Stimulated activated CD8-positive, alpha-beta memory T cell treated with anti-CD3 and anti-CD28 coated beads, Interleukin-4, amount 100 ng/mL, for 4 hours (primary cell): ENCODE measurements around the gene C1orf167.

ENCODE experiments used
- DNase-seq, 2 donors: peaks; one replicate each; pipeline ENCODE4 v3.0.0-alpha.2; 2020; ENCODE audit warnings: low read depth in 2 of 2, low spot score in 1 of 2

C1orf167 gene

GRCh38 chr1:11784993-11785769 lies 23.2 kb downstream of the C1orf167 start:
- no peak for DNase-seq

GRCh38 chr1:11786168-11786567 lies 24.2 kb downstream of the C1orf167 start:
- DNase-seq: no peak

- DNase-seq: no peak
These were observed 25.3 kb downstream of the C1orf167 start for GRCh38 chr1:11787251-11787803.

- DNase-seq: no peak
These were observed 25.9 kb downstream of the C1orf167 start for GRCh38 chr1:11787804-11788436.

GRCh38 chr1:11788549-11789053 lies 26.6 kb downstream of the C1orf167 start:
- no peak for DNase-seq

GRCh38 chr1:11789126-11790067 lies 27.4 kb downstream of the C1orf167 start:
- DNase-seq: no peak

GRCh38 chr1:11790101-11790879 lies 28.3 kb downstream of the C1orf167 start:
- no peak for DNase-seq

- no peak for DNase-seq
These were observed 29.1 kb downstream of the C1orf167 start for GRCh38 chr1:11790880-11791715.

GRCh38 chr1:11792106-11792505 lies 30.1 kb downstream of the C1orf167 start:
- no peak for DNase-seq

- no peak for DNase-seq
These were observed 31.8 kb downstream of the C1orf167 start for GRCh38 chr1:11793819-11794218.

- DNase-seq: no peak
These were observed 32.6 kb downstream of the C1orf167 start for GRCh38 chr1:11794446-11795237.

GRCh38 chr1:11795238-11795890 lies 33.4 kb downstream of the C1orf167 start:
- no peak for DNase-seq

GRCh38 chr1:11796036-11796828 lies 34.2 kb downstream of the C1orf167 start:
- DNase-seq: no peak

GRCh38 chr1:11797525-11798216 lies 35.7 kb downstream of the C1orf167 start:
- no peak for DNase-seq

GRCh38 chr1:11799099-11799498 lies 37.1 kb downstream of the C1orf167 start:
- no peak for DNase-seq

- DNase-seq: no peak
These were observed 37.9 kb downstream of the C1orf167 start for GRCh38 chr1:11799896-11800295.

- no peak for DNase-seq
These were observed 38.4 kb downstream of the C1orf167 start for GRCh38 chr1:11800391-11800755.
